Keratinocyte (primary cell): ENCODE measurements around the gene MAN2A2. TPM values are rescaled to one million over a fixed set of nuclear protein-coding genes. Genes with fewer than 3 reads are reported as not detected.

ENCODE experiments used
- DNase-seq: peaks from one replicate; pipeline ENCODE4 v3.0.0-alpha.2; 2011; ENCODE audit warnings: low read depth, missing footprints, low spot score
- FAIRE-seq: peaks from 2 replicates; lab custom pipeline; 2011; peaks lifted over from hg19 to GRCh38; lab: Jason Lieb, UNC
- H2AFZ ChIP-seq: 2 replicates; pipeline ENCODE4 v1.6.0; 2012; ENCODE audit warnings: low read length, control low read depth, inconsistent platforms; ENCODE audit not compliant: control insufficient read depth
- H3K27ac ChIP-seq: 2 replicates; pipeline ENCODE4 v1.5.1; 2011; ENCODE audit warnings: low read length; ENCODE audit not compliant: control insufficient read depth, insufficient read depth
- H3K27me3 ChIP-seq: 3 replicates; pipeline ENCODE4 v1.6.0; 2011; ENCODE audit warnings: low read length; ENCODE audit not compliant: control insufficient read depth, insufficient read depth; ENCODE audit errors: extremely low read depth
- H3K36me3 ChIP-seq, 2 experiments: 2 replicates in 1 of 2; 3 replicates in 1 of 2; pipeline ENCODE4 v1.5.1; 2011; ENCODE audit warnings: low read length in 2 of 2, mild to moderate bottlenecking in 1 of 2; ENCODE audit not compliant: control insufficient read depth in 2 of 2, insufficient read depth in 2 of 2; ENCODE audit errors: extremely low read depth in 1 of 2
- H3K4me1 ChIP-seq: 3 replicates; pipeline ENCODE4 v1.5.1; 2011; ENCODE audit warnings: low read length; ENCODE audit not compliant: control insufficient read depth, insufficient read depth; ENCODE audit errors: extremely low read depth
- H3K4me2 ChIP-seq: 3 replicates; pipeline ENCODE4 v1.6.0; 2011; ENCODE audit warnings: low read depth, low read length; ENCODE audit not compliant: control insufficient read depth, insufficient read depth; ENCODE audit errors: extremely low read depth
- H3K4me3 ChIP-seq, 3 experiments: fragments of 200-600 bp in 1 of 3; sonication (generic) in 1 of 3; 2 replicates in 2 of 3; 3 replicates in 1 of 3; pipeline ENCODE4 v1.5.1; 2011 to 2016; ENCODE audit warnings: low read length in 3 of 3, mild to moderate bottlenecking in 3 of 3, control low read depth in 2 of 3, inconsistent platforms in 1 of 3, low read depth in 1 of 3, mixed read lengths in 1 of 3, mixed run types in 1 of 3, moderate library complexity in 1 of 3; ENCODE audit not compliant: control insufficient read depth in 2 of 3, insufficient read depth in 2 of 3; ENCODE audit errors: extremely low read depth in 1 of 3
- H3K79me2 ChIP-seq: 2 replicates; pipeline ENCODE4 v1.6.0; 2012; ENCODE audit warnings: low read length; ENCODE audit not compliant: control insufficient read depth, insufficient read depth
- H3K9ac ChIP-seq: 3 replicates; pipeline ENCODE4 v1.6.0; 2011; ENCODE audit warnings: low read length; ENCODE audit not compliant: control insufficient read depth, insufficient read depth; ENCODE audit errors: extremely low read depth
- H3K9me1 ChIP-seq: 3 replicates; pipeline ENCODE4 v1.6.0; 2011; ENCODE audit warnings: low read length; ENCODE audit not compliant: control insufficient read depth, insufficient read depth; ENCODE audit errors: extremely low read depth
- H3K9me3 ChIP-seq: 2 replicates; pipeline ENCODE4 v1.5.1; 2012; ENCODE audit warnings: low read depth, low read length; ENCODE audit not compliant: control insufficient read depth
- H4K20me1 ChIP-seq: 3 replicates; pipeline ENCODE4 v1.6.0; 2011; ENCODE audit warnings: low read length; ENCODE audit not compliant: control insufficient read depth, insufficient read depth; ENCODE audit errors: extremely low read depth
- CTCF ChIP-seq, 3 experiments: IDR thresholded peaks in 1 of 3; conservative IDR thresholded peaks in 1 of 3; optimal IDR thresholded peaks in 1 of 3; 2 replicates in 2 of 3; 3 replicates in 1 of 3; pipeline versions ENCODE3 to v1.5.1; 2011; ENCODE audit warnings: low read length in 3 of 3, mild to moderate bottlenecking in 3 of 3, moderate library complexity in 2 of 3, control low read depth in 1 of 3, inconsistent platforms in 1 of 3; ENCODE audit not compliant: insufficient read depth in 2 of 3; ENCODE audit errors: extremely low read depth in 1 of 3
- EZH2 ChIP-seq: IDR thresholded peaks from one replicate; pipeline ENCODE4 v1.6.1; 2012; ENCODE audit warnings: inconsistent platforms, mild to moderate bottlenecking, low read length, moderate library complexity
- dilution Hi-C: fragments of 300-500 bp; cut with MboI; formaldehyde crosslinking; loops from one replicate; pipeline ENCODE4 v1.7.0; 2020; ENCODE audit warnings: low sequenced_read_pairs; ENCODE audit not compliant: extremely low pct_ligation_motif_present
- polyA plus RNA-seq, 5 experiments: library from polyadenylated mRNA; depleted of rRNA in 3 of 5; stranded (reverse) in 3 of 5; stranded (forward) in 1 of 5; unstranded in 1 of 5; fragments of >200 nt; gene quantifications; 1 replicate in 1 of 5; 2 replicates in 3 of 5; 3 replicates in 1 of 5; pipeline versions ENCODE4 v1.2.1 to v1.2.3, GENCODE V29; 2011 to 2012; ENCODE audit warnings: missing spikeins in 2 of 5, low read depth in 1 of 5, low replicate concordance in 1 of 5

The MAN2A2 gene
- polyA plus RNA-seq, 1 donor (not counting 4 experiments of a cell fraction or from before 2014, with no cell fraction given), result 6.6 TPM

GRCh38 chr15:90929246-90930019 is 26.3 kb downstream of the MAN2A2 start:
- Histone ChIP-seq H3K9me1 (no peaks in the 10 kb centered on the region), H3K36me3 (no peaks in the 10 kb centered on the region), H2AFZ (peak overlapping the region; percentile 90), H3K27me3 (no peaks in the 10 kb centered on the region), H3K27ac (peak overlapping the region; percentile 72), H3K4me1 (peaks cover 24% of the 10 kb centered on the region), H4K20me1 (no peaks in the 10 kb centered on the region), H3K79me2 (no peaks in the 10 kb centered on the region), H3K9me3 (no peaks in the 10 kb centered on the region), H3K4me3 (peak overlapping the region; percentile 54 to 72 (median 64)), H3K4me2 (peak overlapping the region; percentile 90), H3K9ac (peak overlapping the region; percentile 83)
- no peak for TF ChIP-seq EZH2
- TF ChIP-seq CTCF (optimal IDR thresholded peaks at IDR 0.05 in 1 of 3, IDR thresholded peaks at IDR 0.05 in 1 of 3, conservative IDR thresholded peaks at IDR 0.05 in 1 of 3; ENCODE audit: extremely low read depth in 1 of 3, insufficient read depth in 2 of 3, low read length in 3 of 3), result no peak
- DNase-seq, result no peak
- dilution Hi-C loops, result no loop called here
- FAIRE-seq, result no peak

- H3K36me3 ChIP-seq, result no peaks in the 10 kb centered on the region
- peak overlapping the region; percentile 90 for H3K4me2 ChIP-seq
- peak overlapping the region; percentile 83 for H3K27ac ChIP-seq
- no peak for FAIRE-seq
- H3K4me1 ChIP-seq, result peaks cover 32% of the 10 kb centered on the region
- H3K4me3 ChIP-seq, result peak overlapping the region in 1 of 3 experiments; percentile 91
- no peak for TF ChIP-seq EZH2
- TF ChIP-seq CTCF (optimal IDR thresholded peaks at IDR 0.05 in 1 of 3, IDR thresholded peaks at IDR 0.05 in 1 of 3, conservative IDR thresholded peaks at IDR 0.05 in 1 of 3; ENCODE audit: extremely low read depth in 1 of 3, insufficient read depth in 2 of 3, low read length in 3 of 3), result no peak
- no peaks in the 10 kb centered on the region for H3K27me3 ChIP-seq
- dilution Hi-C loops, result no loop called here
- H3K79me2 ChIP-seq, result peaks cover 7% of the 10 kb centered on the region
- H2AFZ ChIP-seq, result no peak overlapping the region
- peak overlapping the region; percentile 83 for H3K9ac ChIP-seq
- H3K9me1 ChIP-seq, result no peaks in the 10 kb centered on the region
- no peaks in the 10 kb centered on the region for H4K20me1 ChIP-seq
- DNase-seq, result no peak
- no peaks in the 10 kb centered on the region for H3K9me3 ChIP-seq
These were observed 27.9 kb downstream of the MAN2A2 start for GRCh38 chr15:90930861-90931574.
